Bronchial epithelial cell (primary cell): ENCODE results near the gene SEMA3G. TPM values are rescaled to one million over a fixed set of nuclear protein-coding genes. Genes with fewer than 3 reads are reported as not detected.
A peak's percentile ranks its signal among the peaks of the same experiment; 100 is the strongest.

Experiments used
- DNase-seq: peaks from one replicate; pipeline ENCODE4 v3.0.0-alpha.2; 2010; ENCODE audit warnings: low read depth
- FAIRE-seq: peaks from 2 replicates; lab custom pipeline; 2011; peaks lifted over from hg19 to GRCh38; lab: Jason Lieb, UNC
- H3K27me3 ChIP-seq: 2 replicates; pipeline ENCODE4 v1.5.1; 2011; ENCODE audit warnings: low read length; ENCODE audit not compliant: control insufficient read depth, insufficient read depth
- H3K36me3 ChIP-seq: 2 replicates; pipeline ENCODE4 v1.5.1; 2011; ENCODE audit warnings: low read length; ENCODE audit not compliant: control insufficient read depth, insufficient read depth
- H3K4me3 ChIP-seq: 2 replicates; pipeline ENCODE4 v1.5.1; 2011; ENCODE audit warnings: mild to moderate bottlenecking, low read depth, low read length, control low read depth
- total RNA-seq: library from RNA; depleted of rRNA; stranded (reverse); fragments of >200 nt; gene quantifications from 2 replicates; pipeline ENCODE4 v1.2.1, GENCODE V29; 2014
- TF ChIP-seq, protein P1 (sequence below): IDR thresholded peaks from 2 replicates; pipeline ENCODE4 v1.5.1; 2011; ENCODE audit warnings: mild to moderate bottlenecking, moderate library complexity, low read length, control low read depth, inconsistent platforms; ENCODE audit not compliant: insufficient read depth, severe bottlenecking

SEMA3G gene
- total RNA-seq, 1 donor from 2014 or later: under 0.01 TPM

DNA sequence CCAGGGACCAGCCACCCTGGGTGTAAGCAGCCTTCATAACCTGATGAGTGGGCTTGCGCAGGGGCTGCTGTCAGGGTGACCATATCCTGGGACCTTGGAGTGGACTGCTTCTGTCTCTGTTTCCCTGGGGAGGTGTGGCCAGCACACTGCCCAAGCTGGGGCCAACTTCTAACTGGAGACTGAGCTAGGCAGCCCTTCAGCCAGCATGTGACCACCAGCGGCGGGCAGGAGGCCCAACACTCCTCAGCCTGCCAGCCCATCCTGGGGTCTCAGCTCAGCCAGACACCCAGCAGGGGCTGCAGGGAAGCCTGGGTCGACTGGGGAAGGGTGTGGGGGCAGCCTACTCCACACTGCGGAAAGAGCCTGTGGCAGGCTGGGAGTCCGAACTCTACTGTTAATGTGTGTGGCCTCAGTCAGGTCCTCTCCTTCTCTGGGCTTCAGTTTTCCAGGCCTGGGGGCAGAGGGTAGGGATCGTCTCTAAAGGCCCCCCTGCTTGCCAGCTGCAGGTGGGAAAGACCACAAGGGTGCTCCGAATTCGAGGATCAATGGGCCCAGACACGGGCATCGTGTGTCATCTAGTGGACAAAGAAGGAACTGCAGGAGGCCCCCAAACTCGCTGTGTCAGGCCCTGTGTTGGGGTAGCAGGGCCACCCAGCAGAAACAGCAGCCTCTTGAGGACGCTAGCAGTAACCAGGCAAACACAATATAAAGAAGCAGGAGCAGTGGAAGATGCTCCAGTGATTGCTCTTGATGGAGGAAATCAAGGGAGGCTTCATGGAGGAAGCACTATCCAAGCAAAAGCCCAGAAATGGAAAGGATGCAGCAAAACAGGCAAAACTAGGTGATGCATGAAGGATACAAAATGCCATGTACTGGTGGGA lies 2.0 kb upstream of the SEMA3G start:
- TF ChIP-seq, protein P1, sequence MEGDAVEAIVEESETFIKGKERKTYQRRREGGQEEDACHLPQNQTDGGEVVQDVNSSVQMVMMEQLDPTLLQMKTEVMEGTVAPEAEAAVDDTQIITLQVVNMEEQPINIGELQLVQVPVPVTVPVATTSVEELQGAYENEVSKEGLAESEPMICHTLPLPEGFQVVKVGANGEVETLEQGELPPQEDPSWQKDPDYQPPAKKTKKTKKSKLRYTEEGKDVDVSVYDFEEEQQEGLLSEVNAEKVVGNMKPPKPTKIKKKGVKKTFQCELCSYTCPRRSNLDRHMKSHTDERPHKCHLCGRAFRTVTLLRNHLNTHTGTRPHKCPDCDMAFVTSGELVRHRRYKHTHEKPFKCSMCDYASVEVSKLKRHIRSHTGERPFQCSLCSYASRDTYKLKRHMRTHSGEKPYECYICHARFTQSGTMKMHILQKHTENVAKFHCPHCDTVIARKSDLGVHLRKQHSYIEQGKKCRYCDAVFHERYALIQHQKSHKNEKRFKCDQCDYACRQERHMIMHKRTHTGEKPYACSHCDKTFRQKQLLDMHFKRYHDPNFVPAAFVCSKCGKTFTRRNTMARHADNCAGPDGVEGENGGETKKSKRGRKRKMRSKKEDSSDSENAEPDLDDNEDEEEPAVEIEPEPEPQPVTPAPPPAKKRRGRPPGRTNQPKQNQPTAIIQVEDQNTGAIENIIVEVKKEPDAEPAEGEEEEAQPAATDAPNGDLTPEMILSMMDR: peak; percentile 100
- H3K27me3 ChIP-seq: no peaks in the 10 kb centered on the region
- H3K36me3 ChIP-seq: no peaks in the 10 kb centered on the region
- DNase-seq (no peak), FAIRE-seq (peak; percentile 82)
- H3K4me3 ChIP-seq: no peak overlapping the region

DNA sequence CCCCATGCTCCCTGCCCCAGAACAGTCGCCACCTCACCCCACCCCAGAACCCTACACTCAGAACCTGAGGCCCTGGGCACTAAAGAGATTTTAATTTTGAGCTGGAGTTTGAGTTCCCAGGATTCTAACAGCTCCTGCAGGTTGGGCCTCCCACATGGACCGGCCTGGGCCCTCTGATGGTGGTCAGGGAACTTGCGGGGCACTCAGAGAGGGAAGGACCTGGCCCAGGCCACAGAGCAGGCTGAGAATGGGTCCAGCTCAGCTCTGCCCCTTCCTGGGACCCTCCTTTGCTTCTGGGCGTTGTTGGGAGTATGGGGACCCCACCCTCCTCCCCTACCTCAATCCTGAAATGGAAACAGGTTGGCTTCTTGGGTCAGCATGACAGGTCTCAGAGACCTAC lies 1.1 kb upstream of the SEMA3G start:
- TF ChIP-seq, protein P1: no peak
- H3K36me3 ChIP-seq: no peaks in the 10 kb centered on the region
- no peaks in the 10 kb centered on the region for H3K27me3 ChIP-seq
- no peak for DNase-seq
- FAIRE-seq: no peak
- H3K4me3 ChIP-seq: no peak overlapping the region

DNA sequence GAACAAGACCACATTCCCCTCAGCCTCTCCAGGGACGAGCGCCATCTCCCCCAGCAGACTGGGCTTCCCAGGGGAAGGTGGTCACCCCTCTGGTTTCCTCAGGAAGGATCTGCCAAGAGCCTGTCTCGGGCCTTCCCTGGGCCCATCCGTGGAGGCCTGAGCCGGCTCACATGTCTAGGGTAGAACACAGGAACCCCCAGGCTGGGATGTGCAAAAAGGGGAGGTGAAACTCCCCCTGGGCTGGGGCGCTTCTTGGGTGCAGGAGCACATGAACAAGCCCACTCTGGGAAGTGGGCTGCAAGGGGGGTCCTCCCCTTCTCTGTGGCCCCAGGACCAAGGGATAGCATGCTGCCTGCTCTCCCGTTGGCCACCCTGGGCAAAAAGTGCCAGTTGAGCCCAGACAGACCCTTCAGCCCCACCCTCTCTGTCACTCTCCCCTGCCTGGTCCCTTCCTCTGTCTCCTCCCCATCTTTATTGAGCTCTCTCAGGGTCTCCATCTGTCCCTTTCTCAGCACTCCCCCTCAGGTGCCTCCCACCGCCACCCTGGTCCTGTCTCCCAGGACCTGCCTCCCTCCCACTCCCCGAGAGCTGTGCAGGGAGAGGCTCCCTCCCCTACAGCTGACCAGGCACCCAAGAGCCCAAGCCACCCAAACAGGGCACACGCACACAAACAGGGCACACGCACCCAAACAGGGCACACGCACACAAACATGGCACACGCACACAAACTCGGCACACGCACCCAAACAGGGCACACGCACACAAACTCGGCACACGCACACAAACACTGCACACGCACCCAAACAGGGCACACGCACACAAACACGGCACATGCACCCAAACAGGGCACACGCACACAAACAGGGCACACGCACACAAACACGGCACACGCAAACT lies 864 bp downstream of the SEMA3G start:
- FAIRE-seq (peak; percentile 88), DNase-seq (no peak)
- TF ChIP-seq, protein P1: no peak
- Histone ChIP-seq H3K4me3 (no peak overlapping the region), H3K27me3 (no peaks in the 10 kb centered on the region), H3K36me3 (no peaks in the 10 kb centered on the region)

DNA sequence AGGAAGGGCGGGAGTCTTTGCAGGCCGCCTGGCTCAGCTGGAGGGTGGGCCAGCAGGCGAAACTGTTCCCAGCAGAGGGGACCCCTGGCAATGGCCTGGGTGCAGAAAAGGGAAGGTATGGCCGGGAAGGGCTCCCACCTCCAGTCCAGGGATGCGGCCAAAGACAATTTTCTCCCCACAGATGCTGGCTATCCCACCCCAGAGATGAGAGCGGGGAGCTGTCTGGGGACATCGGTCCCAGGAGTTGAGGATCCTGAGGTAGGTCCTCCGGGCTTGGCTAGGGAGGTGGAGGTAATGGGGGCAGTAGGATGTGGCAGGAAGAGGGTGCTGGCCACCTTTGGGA lies 1.7 kb downstream of the SEMA3G start:
- TF ChIP-seq, protein P1: no peak
- DNase-seq (no peak), FAIRE-seq (no peak)
- Histone ChIP-seq H3K27me3 (no peaks in the 10 kb centered on the region), H3K4me3 (no peak overlapping the region), H3K36me3 (no peaks in the 10 kb centered on the region)

DNA sequence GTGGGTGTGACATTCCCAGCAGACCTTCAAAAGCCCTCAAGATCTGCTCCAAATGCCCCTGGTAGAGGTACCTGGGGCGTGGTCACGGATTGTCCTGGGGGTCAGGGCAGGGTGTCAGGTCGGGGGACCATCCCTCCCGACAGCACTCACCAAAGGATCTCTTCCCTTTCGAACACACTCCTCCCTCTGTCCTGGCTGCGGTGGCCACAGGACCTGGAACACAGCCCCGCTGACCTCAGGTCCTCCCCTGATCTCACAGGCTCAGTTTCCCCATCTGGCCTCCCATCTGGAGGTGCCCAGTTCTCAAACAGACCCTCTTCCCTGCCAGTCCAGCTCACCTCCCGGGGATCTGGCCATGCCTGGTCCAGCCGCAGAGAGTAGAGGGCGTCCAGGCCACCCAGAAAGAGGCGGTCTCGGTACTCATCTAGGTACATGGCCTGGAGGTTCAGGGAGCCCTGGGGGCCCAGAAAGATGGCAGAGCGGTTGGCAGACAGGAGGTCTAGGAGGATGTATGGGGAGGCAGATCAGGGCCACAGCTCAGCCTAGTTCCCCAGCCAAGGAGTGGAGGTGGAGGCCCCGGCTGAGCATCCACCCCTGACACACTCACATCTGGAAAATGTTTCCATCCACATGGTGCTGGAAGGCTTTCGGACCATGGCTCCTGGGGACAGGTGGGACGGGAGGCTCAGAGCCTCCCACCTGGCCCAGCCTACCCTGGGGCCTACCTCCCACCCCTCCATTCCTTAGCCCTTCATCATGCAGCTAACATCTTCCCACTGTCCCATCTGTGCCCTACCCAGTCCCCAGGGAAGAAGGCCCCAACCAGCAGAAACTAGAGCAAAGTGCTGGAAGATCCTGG lies 2.3 kb downstream of the SEMA3G start:
- Histone ChIP-seq H3K4me3 (no peak overlapping the region), H3K27me3 (no peaks in the 10 kb centered on the region), H3K36me3 (no peaks in the 10 kb centered on the region)
- FAIRE-seq: no peak
- TF ChIP-seq, protein P1: no peak
- DNase-seq: no peak
